BE2C (cell line): ENCODE results near the gene SUN5.

Experiments used
- DNase-seq: peaks from one replicate; pipeline ENCODE4 v3.0.0-alpha.2; 2020
- H3K27me3 ChIP-seq: fragments of 250-450 bp; sonication (Bioruptor Pico); 2 replicates; pipeline ENCODE4 v1.5.1; 2020; ENCODE audit warnings: mild to moderate bottlenecking
- H3K36me3 ChIP-seq: fragments of 250-450 bp; sonication (Bioruptor Pico); 2 replicates; pipeline ENCODE4 v1.5.1; 2020; ENCODE audit warnings: mild to moderate bottlenecking
- H3K4me1 ChIP-seq: fragments of 250-450 bp; sonication (Bioruptor Pico); 2 replicates; pipeline ENCODE4 v1.5.1; 2020
- H3K4me3 ChIP-seq: 2 replicates; pipeline ENCODE4 v1.5.1; 2011; ENCODE audit warnings: low read depth, low read length
- H3K9me3 ChIP-seq: fragments of 250-450 bp; sonication (Bioruptor Pico); 2 replicates; pipeline ENCODE4 v1.5.1; 2020
- TF ChIP-seq, protein P1 (sequence below): IDR thresholded peaks from 2 replicates; pipeline ENCODE4 v1.5.1; 2012; ENCODE audit warnings: mild to moderate bottlenecking, low read depth, low read length

The SUN5 gene

GRCh38 chr20:32985596-32985995 is 18.6 kb downstream of the SUN5 start:
- peaks cover 3% of the 10 kb centered on the region; the same call in 1 of the 2 replicates for H3K4me1 ChIP-seq
- no peaks in the 10 kb centered on the region for H3K27me3 ChIP-seq
- no peaks in the 10 kb centered on the region for H3K9me3 ChIP-seq
- no peak for DNase-seq
- H3K4me3 ChIP-seq: no peak overlapping the region
- TF ChIP-seq, protein P1, sequence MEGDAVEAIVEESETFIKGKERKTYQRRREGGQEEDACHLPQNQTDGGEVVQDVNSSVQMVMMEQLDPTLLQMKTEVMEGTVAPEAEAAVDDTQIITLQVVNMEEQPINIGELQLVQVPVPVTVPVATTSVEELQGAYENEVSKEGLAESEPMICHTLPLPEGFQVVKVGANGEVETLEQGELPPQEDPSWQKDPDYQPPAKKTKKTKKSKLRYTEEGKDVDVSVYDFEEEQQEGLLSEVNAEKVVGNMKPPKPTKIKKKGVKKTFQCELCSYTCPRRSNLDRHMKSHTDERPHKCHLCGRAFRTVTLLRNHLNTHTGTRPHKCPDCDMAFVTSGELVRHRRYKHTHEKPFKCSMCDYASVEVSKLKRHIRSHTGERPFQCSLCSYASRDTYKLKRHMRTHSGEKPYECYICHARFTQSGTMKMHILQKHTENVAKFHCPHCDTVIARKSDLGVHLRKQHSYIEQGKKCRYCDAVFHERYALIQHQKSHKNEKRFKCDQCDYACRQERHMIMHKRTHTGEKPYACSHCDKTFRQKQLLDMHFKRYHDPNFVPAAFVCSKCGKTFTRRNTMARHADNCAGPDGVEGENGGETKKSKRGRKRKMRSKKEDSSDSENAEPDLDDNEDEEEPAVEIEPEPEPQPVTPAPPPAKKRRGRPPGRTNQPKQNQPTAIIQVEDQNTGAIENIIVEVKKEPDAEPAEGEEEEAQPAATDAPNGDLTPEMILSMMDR: no peak
- H3K36me3 ChIP-seq: no peaks in the 10 kb centered on the region

- Histone ChIP-seq H3K4me1 (peaks cover 3% of the 10 kb centered on the region; the same call in 1 of the 2 replicates), H3K36me3 (no peaks in the 10 kb centered on the region), H3K27me3 (no peaks in the 10 kb centered on the region), H3K9me3 (no peaks in the 10 kb centered on the region), H3K4me3 (no peak overlapping the region)
- DNase-seq: no peak
- TF ChIP-seq, protein P1: no peak
Measured at GRCh38 chr20:32984631-32985354, 19.4 kb downstream of the SUN5 start.

GRCh38 chr20:32984196-32984595 is 20.0 kb downstream of the SUN5 start:
- Histone ChIP-seq H3K4me1 (peaks cover 3% of the 10 kb centered on the region; the same call in 1 of the 2 replicates), H3K9me3 (no peaks in the 10 kb centered on the region), H3K4me3 (no peak overlapping the region), H3K27me3 (no peaks in the 10 kb centered on the region), H3K36me3 (no peaks in the 10 kb centered on the region)
- no peak for DNase-seq
- TF ChIP-seq, protein P1: no peak

DNA sequence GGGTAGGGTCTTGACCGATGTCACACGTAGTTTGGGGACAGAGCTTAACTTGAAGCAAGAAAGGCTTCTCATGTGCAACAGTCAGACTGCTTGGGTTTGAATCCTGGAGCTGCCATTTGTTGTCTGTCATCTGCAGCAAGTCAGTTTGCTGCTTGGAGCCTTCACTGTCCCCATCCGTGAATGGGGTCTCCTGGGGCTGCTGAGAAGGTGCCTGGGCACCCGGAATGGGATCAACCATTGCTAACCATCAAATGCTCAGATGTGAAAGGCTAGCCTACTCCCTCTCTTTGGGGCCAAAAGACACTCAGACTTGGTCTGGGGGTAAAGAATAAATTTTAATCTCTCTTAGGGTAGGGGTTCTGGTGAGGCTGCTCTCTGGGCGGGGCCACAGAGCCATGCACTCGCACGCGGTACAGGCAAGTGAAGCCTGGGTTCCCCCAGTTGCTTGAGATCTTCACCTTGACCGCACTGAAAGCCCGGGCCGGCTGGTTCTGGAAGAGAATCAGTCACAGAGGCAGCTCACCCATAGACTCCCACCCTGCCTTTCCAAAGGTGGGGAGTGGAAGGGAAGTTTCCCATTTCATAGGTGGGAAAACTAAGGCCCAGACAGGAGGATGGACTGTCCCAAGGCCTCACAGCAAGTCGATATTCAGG is 20.6 kb downstream of the SUN5 start:
- no peaks in the 10 kb centered on the region for H3K27me3 ChIP-seq
- no peak overlapping the region for H3K4me3 ChIP-seq
- H3K4me1 ChIP-seq: peaks cover 3% of the 10 kb centered on the region; the same call in 1 of the 2 replicates
- TF ChIP-seq, protein P1: no peak
- DNase-seq: no peak
- H3K36me3 ChIP-seq: no peaks in the 10 kb centered on the region
- H3K9me3 ChIP-seq: no peaks in the 10 kb centered on the region

DNA sequence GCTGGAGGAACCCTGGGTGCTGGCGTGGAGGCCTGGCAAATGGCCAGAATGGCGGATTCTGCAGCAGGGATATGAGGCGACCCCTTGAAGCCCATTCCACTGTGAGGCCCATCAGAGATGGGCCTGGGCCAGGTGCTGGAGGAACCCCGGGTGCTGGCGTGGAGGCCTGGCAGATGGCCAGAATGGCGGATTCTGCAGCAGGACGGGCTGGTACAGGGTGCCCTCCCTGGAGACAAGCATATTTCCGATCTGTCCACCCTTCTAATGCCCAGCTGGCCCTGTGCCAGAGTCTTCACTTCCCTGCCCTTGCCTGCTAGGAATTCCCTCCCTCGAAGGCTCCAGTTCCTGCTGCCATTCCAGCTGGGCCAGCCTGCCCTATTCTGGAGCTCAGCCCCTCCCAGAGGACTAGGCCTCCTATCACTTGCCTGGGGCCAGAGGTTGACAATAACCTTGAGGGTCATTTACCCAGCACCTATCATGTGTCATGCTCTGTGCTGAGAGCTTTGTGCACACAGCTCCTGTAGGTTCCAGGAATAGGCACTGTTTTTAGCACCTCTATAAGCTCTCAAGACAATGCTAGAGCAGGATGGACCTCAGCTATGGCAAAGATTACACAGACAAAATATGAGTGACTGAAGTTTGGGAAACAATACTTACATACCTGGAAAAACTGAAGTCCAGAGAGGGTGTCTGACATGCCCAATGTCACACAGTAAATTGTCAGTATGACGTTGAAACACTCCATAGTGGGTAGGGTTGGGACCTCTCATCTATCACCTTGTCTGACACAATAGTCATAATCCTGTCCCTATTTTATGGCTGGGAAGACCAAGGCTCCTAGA is 21.4 kb downstream of the SUN5 start:
- H3K4me1 ChIP-seq: peaks cover 3% of the 10 kb centered on the region; the same call in 1 of the 2 replicates
- H3K4me3 ChIP-seq: no peak overlapping the region
- no peaks in the 10 kb centered on the region for H3K27me3 ChIP-seq
- H3K9me3 ChIP-seq: no peaks in the 10 kb centered on the region
- TF ChIP-seq, protein P1: no peak
- no peaks in the 10 kb centered on the region for H3K36me3 ChIP-seq
- peak; percentile 65 for DNase-seq
